Body of pancreas (tissue), 4 donors: ENCODE data around the gene ELANE. TPM values are rescaled to one million over a fixed set of nuclear protein-coding genes. Genes with fewer than 3 reads are reported as not detected.

ENCODE experiments used
- ATAC-seq: fragments of 150-250 bp; one replicate; pipeline ENCODE4 v1.9.1; 2016
- DNase-seq, 4 donors: peaks; one replicate each; pipeline ENCODE4 v3.0.0-alpha.2; 2019
- H3K27ac ChIP-seq, 4 donors: fragments of 200-600 bp; sonication (generic); 1 replicate in 3 of 4; 2 replicates in 1 of 4; pipeline versions ENCODE4 v1.5.1 to v1.6.1; 2016 to 2019; ENCODE audit warnings: mild to moderate bottlenecking in 1 of 4, mixed read lengths in 1 of 4, moderate library complexity in 1 of 4
- H3K27me3 ChIP-seq, 2 donors: fragments of 200-600 bp; sonication (generic); one replicate each; pipeline ENCODE4 v1.6.0; 2016; ENCODE audit warnings: mild to moderate bottlenecking in 1 of 2
- H3K36me3 ChIP-seq, 2 donors: fragments of 200-600 bp; sonication (generic); replicated peaks in 1 of 2; 2 replicates each; pipeline ENCODE4 v1.5.1; 2016; ENCODE audit warnings: low read depth in 2 of 2; ENCODE audit not compliant: insufficient read depth in 1 of 2
- H3K4me1 ChIP-seq: fragments of 200-600 bp; sonication (generic); one replicate; pipeline ENCODE4 v1.6.0; 2016
- H3K4me3 ChIP-seq, 2 donors: fragments of 200-600 bp; sonication (generic); 1 replicate in 1 of 2; 2 replicates in 1 of 2; pipeline ENCODE4 v1.5.1; 2016 to 2019
- H3K9me3 ChIP-seq, 3 donors: fragments of 200-600 bp; sonication (generic); 1 replicate in 2 of 3; 2 replicates in 1 of 3; pipeline ENCODE4 v1.5.1; 2016
- POLR2A ChIP-seq, 3 donors: fragments of 450-650 bp; IDR thresholded peaks; one replicate each; pipeline ENCODE4 v1.6.1; 2016; ENCODE audit warnings: antibody characterized with exemption in 3 of 3, mild to moderate bottlenecking in 2 of 3
- WGBS, 2 donors: methylation state at CpG; one replicate each; pipeline ENCODE4 v1.1.5; 2017; 5-methylcytosine and 5-hydroxymethylcytosine counted together
- intact Hi-C: fragments of 100-400 bp; cut with DNase I; formaldehyde crosslinking; loops from one replicate; pipeline ENCODE4 v1.15.1; 2023
- total RNA-seq, 2 donors: library from RNA; depleted of rRNA; stranded (reverse); fragments of >200 nt; gene quantifications; one replicate each; pipeline ENCODE4 v1.1.0, GENCODE V29; 2016
- TF ChIP-seq, protein P1 (sequence below), 7 experiments: fragments of 450-650 bp in 4 of 7; fragments of 200-600 bp in 3 of 7; sonication (generic) in 3 of 7; IDR thresholded peaks; one replicate each; pipeline ENCODE4 v1.5.1; 2016 to 2019; ENCODE audit warnings: antibody characterized with exemption in 7 of 7

Gene ELANE
- total RNA-seq, 2 donors from 2014 or later, result not detected

DNA sequence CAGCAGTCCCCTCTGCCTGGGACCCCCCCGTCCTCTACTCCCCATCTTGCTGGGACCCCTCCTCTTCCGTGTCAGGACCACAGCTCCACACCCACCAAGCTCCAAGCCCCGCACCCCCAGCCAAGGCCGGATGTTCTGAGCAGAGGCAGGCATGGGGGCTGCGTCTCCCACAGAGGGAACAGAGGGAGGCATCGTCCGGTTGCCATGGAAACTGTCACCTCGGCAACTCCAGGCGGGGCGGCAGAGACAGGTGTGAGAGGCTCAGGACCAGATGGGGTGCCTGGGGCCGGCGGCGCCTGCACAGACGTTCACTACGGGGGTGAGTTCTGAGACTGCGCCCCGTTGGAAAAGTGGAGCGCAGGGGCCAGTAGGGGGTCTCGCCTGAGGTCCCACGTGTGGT is 46.6 kb downstream of the ELANE start:
- Histone ChIP-seq H3K4me1 (peaks cover 7% of the 10 kb centered on the region), H3K27me3 (no peaks in the 10 kb centered on the region), H3K36me3 (peaks cover 0 to 4% of the 10 kb centered on the region in 2 donors), H3K27ac (no peak overlapping the region), H3K9me3 (no peaks in the 10 kb centered on the region), H3K4me3 (no peak overlapping the region)
- WGBS, 2 donors, result 80 to 94% methylated on average over 12 to 20 of the region's 20 CpGs
- DNase-seq, result peak in 2 of 4 donors; percentile 54 to 55
- TF ChIP-seq, protein P1, sequence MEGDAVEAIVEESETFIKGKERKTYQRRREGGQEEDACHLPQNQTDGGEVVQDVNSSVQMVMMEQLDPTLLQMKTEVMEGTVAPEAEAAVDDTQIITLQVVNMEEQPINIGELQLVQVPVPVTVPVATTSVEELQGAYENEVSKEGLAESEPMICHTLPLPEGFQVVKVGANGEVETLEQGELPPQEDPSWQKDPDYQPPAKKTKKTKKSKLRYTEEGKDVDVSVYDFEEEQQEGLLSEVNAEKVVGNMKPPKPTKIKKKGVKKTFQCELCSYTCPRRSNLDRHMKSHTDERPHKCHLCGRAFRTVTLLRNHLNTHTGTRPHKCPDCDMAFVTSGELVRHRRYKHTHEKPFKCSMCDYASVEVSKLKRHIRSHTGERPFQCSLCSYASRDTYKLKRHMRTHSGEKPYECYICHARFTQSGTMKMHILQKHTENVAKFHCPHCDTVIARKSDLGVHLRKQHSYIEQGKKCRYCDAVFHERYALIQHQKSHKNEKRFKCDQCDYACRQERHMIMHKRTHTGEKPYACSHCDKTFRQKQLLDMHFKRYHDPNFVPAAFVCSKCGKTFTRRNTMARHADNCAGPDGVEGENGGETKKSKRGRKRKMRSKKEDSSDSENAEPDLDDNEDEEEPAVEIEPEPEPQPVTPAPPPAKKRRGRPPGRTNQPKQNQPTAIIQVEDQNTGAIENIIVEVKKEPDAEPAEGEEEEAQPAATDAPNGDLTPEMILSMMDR (IDR thresholded peaks at IDR 0.05), result no peak
- TF ChIP-seq POLR2A (IDR thresholded peaks at IDR 0.05), result no peak
- intact Hi-C loops, result no loop called here
- no peak for ATAC-seq

DNA sequence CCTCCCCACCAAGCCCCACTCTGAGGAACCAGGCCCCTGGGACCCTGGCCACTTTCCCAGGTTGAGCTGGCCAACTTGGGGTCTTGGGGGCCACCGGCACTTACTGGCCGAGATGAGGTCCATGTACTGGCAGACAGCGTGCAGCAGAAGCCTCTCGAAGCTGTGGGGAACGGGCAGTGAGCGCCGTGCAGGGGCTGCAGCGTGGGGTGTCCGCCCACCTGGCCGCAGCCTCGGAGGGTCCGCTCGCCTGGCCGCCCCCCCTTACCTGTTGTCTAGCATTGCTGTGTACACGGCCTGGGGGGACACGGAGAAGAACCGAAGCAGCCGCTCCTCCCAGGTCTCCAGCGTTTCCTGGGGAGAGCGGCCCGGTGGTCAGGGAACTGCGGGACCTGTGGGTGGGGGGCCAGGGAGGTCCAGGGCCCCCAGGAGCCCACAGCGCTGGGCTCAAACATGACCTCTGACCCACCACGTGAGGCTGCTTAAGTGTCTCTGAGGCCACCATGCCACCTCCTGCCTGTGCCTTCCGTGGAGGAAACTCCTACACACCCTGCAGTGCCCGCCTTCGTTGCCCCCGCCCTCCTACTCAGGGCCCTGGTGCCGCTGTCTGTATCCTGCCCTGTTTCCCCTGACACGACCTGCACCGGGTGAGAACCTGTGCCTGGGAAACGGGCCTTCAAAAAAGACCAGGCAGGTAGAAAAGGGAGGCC is 47.4 kb downstream of the ELANE start:
- WGBS, 2 donors, result 91% methylated on average over 12 to 29 of the region's 32 CpGs
- H3K36me3 ChIP-seq, result peaks cover 0 to 4% of the 10 kb centered on the region in 2 donors

DNA sequence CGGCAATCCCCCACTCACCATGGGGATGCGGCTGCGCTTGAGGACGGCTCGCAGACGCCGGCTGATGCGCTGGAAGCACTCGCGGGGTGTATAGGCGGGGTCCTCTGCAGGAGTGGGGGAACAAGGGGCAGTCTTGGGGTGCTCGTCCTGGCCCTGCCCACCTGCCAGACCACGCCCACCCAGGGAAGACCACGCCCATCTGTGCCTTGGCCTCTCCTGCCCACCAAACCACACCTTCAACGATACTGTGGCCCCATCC is 47.9 kb downstream of the ELANE start:
- intact Hi-C loops, result no loop called here
- no peak for ATAC-seq
- no peaks in the 10 kb centered on the region for H3K27me3 ChIP-seq
- no peak for TF ChIP-seq POLR2A (IDR thresholded peaks at IDR 0.05)
- TF ChIP-seq, protein P1 (IDR thresholded peaks at IDR 0.05), result no peak
- H3K27ac ChIP-seq, result no peak overlapping the region
- H3K4me3 ChIP-seq, result no peak overlapping the region
- H3K36me3 ChIP-seq, result peaks cover 0 to 4% of the 10 kb centered on the region in 2 donors
- 84 to 90% methylated on average over 14 to 15 of the region's 15 CpGs for WGBS, 2 donors
- no peaks in the 10 kb centered on the region for H3K9me3 ChIP-seq
- DNase-seq, result no peak
- peaks cover 12% of the 10 kb centered on the region for H3K4me1 ChIP-seq

More for the DNA sequence above, 47.4 kb downstream of the ELANE start:
- Histone ChIP-seq H3K4me1 (peaks cover 12% of the 10 kb centered on the region), H3K27me3 (no peaks in the 10 kb centered on the region), H3K27ac (no peak overlapping the region), H3K9me3 (no peaks in the 10 kb centered on the region), H3K4me3 (no peak overlapping the region)
- TF ChIP-seq, protein P1 (IDR thresholded peaks at IDR 0.05), result no peak
- TF ChIP-seq POLR2A (IDR thresholded peaks at IDR 0.05), result no peak
- DNase-seq (no peak), ATAC-seq (no peak)
- intact Hi-C loops, result no loop called here

DNA sequence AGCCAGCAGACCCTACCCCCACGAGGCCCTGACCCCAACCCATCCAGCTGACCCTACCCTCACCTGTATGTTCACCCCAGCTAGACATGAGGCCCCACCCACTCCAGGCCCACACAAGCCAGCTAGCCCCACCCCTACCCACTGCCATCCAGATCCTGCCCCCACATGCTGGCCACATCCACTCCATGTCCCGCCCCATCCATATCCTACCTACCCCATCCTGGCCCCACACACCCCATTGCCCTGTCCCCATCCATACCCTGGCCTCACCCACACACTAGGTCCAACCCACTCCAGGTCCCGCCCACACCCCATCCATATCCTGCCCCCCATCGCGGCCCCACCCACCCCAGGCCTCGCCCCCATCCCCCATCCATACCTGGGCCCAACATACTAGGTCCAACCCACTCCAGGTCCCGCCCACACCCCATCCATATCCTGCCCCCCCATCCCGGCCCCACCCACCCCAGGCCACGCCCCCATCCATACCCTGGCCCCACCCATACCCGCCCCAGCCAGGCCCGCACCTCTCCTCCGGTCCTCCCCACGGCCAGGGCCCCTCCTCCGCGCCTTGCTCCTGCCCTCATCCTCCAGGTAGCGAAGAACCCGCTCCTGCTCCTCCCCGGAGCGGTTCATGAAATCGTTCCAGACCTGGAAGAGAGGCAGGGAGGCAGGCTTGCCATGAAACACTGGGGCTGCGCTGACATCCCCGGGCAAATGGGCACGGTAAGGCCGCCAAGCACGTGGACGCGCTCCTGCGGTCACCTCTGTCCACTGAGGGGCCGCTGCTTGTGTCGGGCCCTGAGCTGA is 48.4 kb downstream of the ELANE start:
- peaks cover 0 to 4% of the 10 kb centered on the region in 2 donors for H3K36me3 ChIP-seq
- H3K27ac ChIP-seq, result no peak overlapping the region
- DNase-seq, result no peak
- H3K4me1 ChIP-seq, result peaks cover 12% of the 10 kb centered on the region
- ATAC-seq, result no peak
- 72 to 79% methylated on average over 9 to 26 of the region's 30 CpGs for WGBS, 2 donors
- intact Hi-C loops, result no loop called here
- TF ChIP-seq POLR2A (IDR thresholded peaks at IDR 0.05), result no peak
- TF ChIP-seq, protein P1 (IDR thresholded peaks at IDR 0.05), result no peak
- H3K9me3 ChIP-seq, result no peaks in the 10 kb centered on the region
- no peak overlapping the region for H3K4me3 ChIP-seq
- H3K27me3 ChIP-seq, result no peaks in the 10 kb centered on the region
